ENCODE results near the gene OR2T10. TPM values are rescaled to one million over a fixed set of nuclear protein-coding genes. Genes with fewer than 3 reads are reported as not detected.
"Not testable (repeated sequence)": the region's sequence is repeated elsewhere in the genome, so short reads cannot be mapped to it uniquely, and the experiment has no call there.

The OR2T10 gene
- polyA plus RNA-seq, 1 experiment = not detected

DNA sequence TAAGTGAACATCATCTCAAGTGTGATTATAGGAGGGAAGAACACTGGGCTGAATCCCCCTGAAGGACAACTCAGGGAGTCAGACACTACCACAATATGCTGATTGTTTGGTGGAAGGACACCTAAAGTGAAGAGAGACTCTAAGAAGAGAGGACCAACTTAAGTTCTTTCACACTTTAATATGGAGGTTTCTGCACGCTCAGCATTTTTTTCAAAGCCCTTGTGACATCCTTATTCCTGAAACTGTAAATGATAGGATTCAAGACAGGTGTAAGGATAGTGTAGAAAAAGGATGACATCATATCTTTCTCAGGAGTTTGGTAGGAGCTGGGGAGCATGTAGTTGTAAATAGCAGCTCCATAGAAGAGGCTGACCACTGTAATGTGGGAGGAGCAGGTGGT lies 4.8 kb downstream of the OR2T10 start:
- POLR2A ChIA-PET = no interaction called here
- CTCF ChIA-PET = no interaction called here
- TF ChIP-seq, protein P1, sequence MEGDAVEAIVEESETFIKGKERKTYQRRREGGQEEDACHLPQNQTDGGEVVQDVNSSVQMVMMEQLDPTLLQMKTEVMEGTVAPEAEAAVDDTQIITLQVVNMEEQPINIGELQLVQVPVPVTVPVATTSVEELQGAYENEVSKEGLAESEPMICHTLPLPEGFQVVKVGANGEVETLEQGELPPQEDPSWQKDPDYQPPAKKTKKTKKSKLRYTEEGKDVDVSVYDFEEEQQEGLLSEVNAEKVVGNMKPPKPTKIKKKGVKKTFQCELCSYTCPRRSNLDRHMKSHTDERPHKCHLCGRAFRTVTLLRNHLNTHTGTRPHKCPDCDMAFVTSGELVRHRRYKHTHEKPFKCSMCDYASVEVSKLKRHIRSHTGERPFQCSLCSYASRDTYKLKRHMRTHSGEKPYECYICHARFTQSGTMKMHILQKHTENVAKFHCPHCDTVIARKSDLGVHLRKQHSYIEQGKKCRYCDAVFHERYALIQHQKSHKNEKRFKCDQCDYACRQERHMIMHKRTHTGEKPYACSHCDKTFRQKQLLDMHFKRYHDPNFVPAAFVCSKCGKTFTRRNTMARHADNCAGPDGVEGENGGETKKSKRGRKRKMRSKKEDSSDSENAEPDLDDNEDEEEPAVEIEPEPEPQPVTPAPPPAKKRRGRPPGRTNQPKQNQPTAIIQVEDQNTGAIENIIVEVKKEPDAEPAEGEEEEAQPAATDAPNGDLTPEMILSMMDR (IDR thresholded peaks at IDR 0.05; ENCODE audit: insufficient read depth, low read depth, low read length) = no peak

DNA sequence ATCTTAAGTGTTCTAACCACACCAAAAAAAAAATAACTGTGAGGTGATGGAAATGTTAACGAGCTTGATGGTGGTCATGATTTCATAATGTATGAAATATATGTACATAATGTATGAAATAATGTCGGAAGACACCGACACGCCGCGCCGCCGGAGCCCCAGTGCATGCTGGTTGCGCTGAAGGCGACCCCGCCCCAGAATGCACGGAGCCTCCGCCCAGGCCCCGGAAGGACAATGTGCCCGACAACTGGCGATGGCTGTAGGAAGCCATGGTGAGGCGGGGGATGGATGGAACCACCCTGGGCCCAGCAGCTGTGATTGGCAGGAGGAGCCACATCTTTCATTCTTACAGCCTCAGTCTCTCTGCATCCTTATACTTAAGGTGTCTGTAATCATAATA lies 7.4 kb downstream of the OR2T10 start:
- DNase-seq (ENCODE audit: low read depth) = no peak
- POLR2A ChIA-PET = no interaction called here
- Histone ChIP-seq H3K4me3 (ENCODE audit: low read depth, low read length) (no peak overlapping the region), H3K36me3 (ENCODE audit: control insufficient read depth, insufficient read depth, low read length) (no peaks in the 10 kb centered on the region), H3K27me3 (ENCODE audit: control insufficient read depth, insufficient read depth, low read length) (no peaks in the 10 kb centered on the region)
- CTCF ChIA-PET = no interaction called here
- TF ChIP-seq, protein P1 (IDR thresholded peaks at IDR 0.05; ENCODE audit: insufficient read depth, low read depth, low read length) = no peak

More for the DNA sequence above, 4.8 kb downstream of the OR2T10 start:
- H3K36me3 ChIP-seq (ENCODE audit: control insufficient read depth, insufficient read depth, low read length) = no peaks in the 10 kb centered on the region
- no peaks in the 10 kb centered on the region for H3K27me3 ChIP-seq (ENCODE audit: control insufficient read depth, insufficient read depth, low read length)
- H3K4me3 ChIP-seq (ENCODE audit: low read depth, low read length) = no peak overlapping the region
- no peak for DNase-seq (ENCODE audit: low read depth)

DNA sequence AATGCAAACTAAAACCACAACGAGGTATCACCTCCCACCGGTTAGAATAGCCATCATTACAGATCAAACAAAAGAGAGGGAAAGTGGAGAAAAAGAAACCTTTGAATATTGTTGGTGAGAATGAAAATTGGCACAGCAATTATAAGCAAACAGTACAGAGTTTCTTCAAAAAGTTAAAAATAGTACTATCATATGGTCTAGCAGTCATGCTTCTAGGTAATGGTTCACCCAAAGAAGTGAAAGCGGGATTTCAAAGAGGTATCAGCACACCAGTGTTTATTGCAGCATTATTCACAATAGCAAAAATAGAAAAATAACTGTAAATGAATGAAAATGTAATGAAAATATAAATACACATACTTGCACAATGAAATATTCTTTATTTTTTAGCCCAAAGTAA lies 8.2 kb downstream of the OR2T10 start:
- Histone ChIP-seq H3K4me3 (ENCODE audit: low read depth, low read length) (no peak overlapping the region), H3K36me3 (ENCODE audit: control insufficient read depth, insufficient read depth, low read length) (no peaks in the 10 kb centered on the region), H3K27me3 (ENCODE audit: control insufficient read depth, insufficient read depth, low read length) (no peaks in the 10 kb centered on the region)
- ChIA-PET POLR2A (no interaction called here), CTCF (no interaction called here)
- DNase-seq (ENCODE audit: low read depth) = no peak
- TF ChIP-seq, protein P1 (IDR thresholded peaks at IDR 0.05; ENCODE audit: insufficient read depth, low read depth, low read length) = no peak

DNA sequence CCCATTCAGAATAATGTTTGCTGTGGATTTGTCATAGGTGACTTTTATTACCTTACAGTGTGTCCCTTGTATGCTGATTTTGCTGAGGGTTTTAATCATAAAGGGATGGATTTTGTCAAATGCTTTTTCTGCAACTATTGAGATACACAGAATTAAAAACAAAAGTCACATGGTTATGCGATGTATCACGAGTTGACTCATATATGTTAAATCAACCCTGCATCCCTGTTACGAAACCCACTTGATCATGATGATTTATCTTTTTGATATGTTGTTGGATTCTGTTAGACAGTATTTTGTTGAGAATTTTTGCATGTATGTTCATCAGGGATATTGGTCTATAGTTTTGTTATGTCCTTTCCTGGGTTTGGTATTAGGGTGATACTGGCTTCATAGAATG lies 12.2 kb downstream of the OR2T10 start:
- ChIA-PET POLR2A (no interaction called here), CTCF (no interaction called here)
- Histone ChIP-seq H3K36me3 (ENCODE audit: control insufficient read depth, insufficient read depth, low read length) (no peaks in the 10 kb centered on the region), H3K4me3 (ENCODE audit: low read depth, low read length) (no peak overlapping the region), H3K27me3 (ENCODE audit: control insufficient read depth, insufficient read depth, low read length) (no peaks in the 10 kb centered on the region)
- TF ChIP-seq, protein P1 (IDR thresholded peaks at IDR 0.05; ENCODE audit: insufficient read depth, low read depth, low read length) = no peak
- DNase-seq (ENCODE audit: low read depth) = no peak

DNA sequence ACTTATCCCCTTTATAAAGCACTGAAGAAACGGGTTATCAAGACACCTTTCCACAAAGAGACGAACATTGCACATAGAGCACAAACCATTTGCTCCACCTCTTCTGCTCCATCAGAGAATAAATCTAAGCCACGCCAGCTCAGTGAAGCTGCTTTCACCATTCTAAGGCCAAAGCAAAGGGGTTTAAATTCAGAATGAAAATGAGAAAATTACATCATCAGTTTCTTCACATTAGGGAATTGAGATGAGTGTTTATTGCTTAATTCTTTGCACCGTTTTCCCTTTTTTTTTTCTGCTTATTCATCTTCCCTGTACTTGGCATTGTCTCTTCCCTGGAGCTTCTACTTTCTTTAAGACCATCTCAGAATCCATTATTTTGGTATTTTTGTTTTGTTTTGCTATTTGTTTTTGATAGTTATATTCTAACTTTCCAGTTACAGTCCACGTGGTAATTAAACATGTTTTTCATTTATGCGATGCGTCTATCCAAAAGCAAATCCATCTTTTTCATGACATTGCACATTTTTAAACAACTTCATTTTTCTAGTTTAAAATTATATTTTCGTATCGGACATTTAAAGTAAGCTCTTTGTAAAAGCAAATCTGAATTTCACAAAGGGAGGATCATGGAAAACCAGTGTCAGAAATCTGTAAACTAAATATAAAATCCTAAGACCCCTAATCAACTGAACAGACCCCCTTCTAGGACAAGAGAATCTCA lies 21.1 kb downstream of the OR2T10 start:
- ChIA-PET CTCF (no interaction called here), POLR2A (no interaction called here)
- DNase-seq (ENCODE audit: low read depth) = no peak
- H3K27me3 ChIP-seq (ENCODE audit: control insufficient read depth, insufficient read depth, low read length) = no peaks in the 10 kb centered on the region
- no peaks in the 10 kb centered on the region for H3K36me3 ChIP-seq (ENCODE audit: control insufficient read depth, insufficient read depth, low read length)
- H3K4me3 ChIP-seq (ENCODE audit: low read depth, low read length) = no peak overlapping the region
- TF ChIP-seq, protein P1 (IDR thresholded peaks at IDR 0.05; ENCODE audit: insufficient read depth, low read depth, low read length) = no peak

DNA sequence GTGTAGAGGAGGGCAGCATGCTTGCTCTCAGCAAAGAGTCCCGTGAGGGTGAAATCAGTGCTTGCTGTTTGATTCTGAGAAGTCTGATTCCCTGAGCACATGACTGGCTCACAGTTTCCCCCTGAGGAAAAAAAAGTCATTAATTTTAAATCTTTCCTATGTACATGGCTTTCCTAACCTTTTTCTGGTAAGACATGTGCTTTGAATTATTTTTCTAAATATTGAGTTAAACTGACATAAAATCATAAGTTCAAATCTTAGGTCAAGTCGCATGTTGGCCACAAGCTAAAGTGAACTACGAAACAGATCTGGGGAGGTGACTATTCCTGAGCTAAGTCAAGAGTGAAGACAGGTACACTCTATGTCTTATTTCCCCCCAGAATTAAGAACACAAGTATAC lies 22.8 kb downstream of the OR2T10 start, which contains the start of gene OR2T34:
Gene OR2T34, minus strand, starts transcription at position 101 of the 400 bp plus-strand sequence. Its CDS starts 0 bp downstream, at position 101.
- H3K4me3 ChIP-seq (ENCODE audit: low read depth, low read length); H3K27me3 ChIP-seq (ENCODE audit: control insufficient read depth, insufficient read depth, low read length); DNase-seq (ENCODE audit: low read depth); H3K36me3 ChIP-seq (ENCODE audit: control insufficient read depth, insufficient read depth, low read length); POLR2A ChIA-PET; CTCF ChIA-PET: not testable (repeated sequence)

DNA sequence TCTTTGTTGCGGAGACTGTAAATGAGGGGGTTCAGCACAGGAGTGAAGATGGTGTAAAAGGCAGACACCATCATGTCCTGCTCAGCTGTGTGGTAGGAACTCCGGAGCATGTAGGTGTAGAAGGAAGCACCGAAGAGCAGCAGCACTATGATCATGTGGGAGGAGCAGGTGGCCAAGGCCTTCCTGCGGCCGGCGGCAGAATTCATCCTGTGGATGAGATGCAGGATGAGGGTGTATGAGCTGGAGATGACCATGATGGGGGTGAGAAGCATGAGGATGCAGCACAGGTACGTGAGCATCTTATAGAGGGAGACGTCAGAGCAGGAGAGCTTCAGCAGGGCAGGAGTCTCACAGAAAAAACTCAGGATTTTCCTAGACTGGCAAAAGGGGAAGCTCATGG lies 23.6 kb downstream of the OR2T10 start:
- H3K36me3 ChIP-seq (ENCODE audit: control insufficient read depth, insufficient read depth, low read length); H3K4me3 ChIP-seq (ENCODE audit: low read depth, low read length); POLR2A ChIA-PET; CTCF ChIA-PET; DNase-seq (ENCODE audit: low read depth); H3K27me3 ChIP-seq (ENCODE audit: control insufficient read depth, insufficient read depth, low read length): not testable (repeated sequence)

DNA sequence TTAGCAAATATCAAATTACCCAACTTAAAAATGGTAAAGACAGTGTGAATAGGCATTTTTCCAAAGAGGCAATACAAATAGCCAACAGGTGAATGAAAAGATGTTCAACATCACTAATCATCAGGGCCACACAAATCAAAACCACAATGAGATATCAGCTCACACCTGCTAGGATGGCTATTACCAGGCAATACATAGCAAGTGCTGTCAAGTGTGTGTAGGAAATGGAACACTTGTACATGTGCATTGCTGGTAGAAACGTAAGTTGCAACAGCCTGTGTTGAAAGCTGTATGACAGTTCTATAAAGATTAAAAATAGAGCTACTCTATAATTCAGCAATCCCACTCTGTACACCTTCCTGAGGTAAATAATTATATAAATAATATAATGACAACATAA lies 25.5 kb downstream of the OR2T10 start:
- CTCF ChIA-PET; H3K4me3 ChIP-seq (ENCODE audit: low read depth, low read length); DNase-seq (ENCODE audit: low read depth); POLR2A ChIA-PET; H3K27me3 ChIP-seq (ENCODE audit: control insufficient read depth, insufficient read depth, low read length); H3K36me3 ChIP-seq (ENCODE audit: control insufficient read depth, insufficient read depth, low read length): not testable (repeated sequence)
